ENCODE results near the gene CAPN15.
A peak's percentile ranks its signal among the peaks of the same experiment; 100 is the strongest.
"Not testable (repeated sequence)": the region's sequence is repeated elsewhere in the genome, so short reads cannot be mapped to it uniquely, and the experiment has no call there.

The CAPN15 gene

DNA sequence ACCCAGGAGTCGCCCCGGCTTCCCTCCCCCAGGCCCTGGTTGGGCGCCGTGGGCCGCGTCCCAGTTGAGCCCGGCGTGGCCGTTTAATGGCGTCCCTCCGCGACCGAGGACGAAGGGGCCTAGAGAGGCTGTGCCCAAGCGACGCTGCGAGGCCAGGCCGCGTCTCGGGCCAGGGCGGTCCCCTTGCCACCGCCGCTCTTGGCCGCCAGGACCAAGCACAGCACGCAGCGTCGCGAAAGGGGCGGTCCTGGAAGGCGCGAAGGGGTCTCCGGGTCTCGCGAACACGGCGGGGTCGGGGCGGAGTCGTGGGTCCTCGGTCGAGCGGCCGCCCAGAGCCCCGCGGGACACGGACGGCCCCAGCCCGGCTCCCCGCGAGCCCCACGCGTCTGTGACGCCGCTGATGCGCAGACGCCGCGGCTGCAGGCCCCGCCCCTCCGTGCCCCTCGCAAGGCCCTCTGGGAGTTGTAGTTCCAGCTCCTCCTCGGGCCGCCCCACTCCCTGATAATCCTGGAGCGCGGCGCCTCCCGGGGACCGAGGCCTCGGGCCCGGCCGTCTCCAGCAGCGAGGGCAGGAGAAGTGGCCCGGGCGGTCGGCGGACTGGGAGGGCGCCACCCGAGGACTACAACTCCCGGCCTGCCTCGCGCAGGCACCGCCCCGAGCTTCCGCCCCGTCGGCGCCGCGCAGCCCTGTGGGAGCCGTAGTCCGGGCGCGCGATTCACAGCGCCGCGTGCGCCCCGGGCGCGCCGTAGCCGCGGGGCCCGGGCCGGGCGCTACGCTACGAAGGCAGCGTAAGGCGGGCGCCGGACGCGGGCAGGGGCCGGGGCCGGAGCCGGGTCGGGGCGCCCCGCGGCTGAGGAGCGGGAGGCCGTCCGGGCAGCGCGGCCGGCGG lies at the start of gene CAPN15:
Gene CAPN15, plus strand, starts transcription at position 698 of the 889 bp plus-strand sequence. CDS start 19,127 bp downstream, outside the sequence.
- Histone ChIP-seq H4K20me1 (peaks cover 32 to 86% (median 77%) of the 10 kb centered on the region in 11 experiments), H3K27ac (peak within 1 kb of the TSS; percentile 89 to 99 (median 95)), H3K9me3 (replicated peaks in 1 of 11) (no peaks in the 10 kb centered on the region), H3K4me2 (peak within 1 kb of the TSS; percentile 92 to 100 (median 99)), H3K27me3 (no peaks in the 10 kb centered on the region), H3K36me3 (peaks cover 9 to 37% (median 28%) of the 10 kb centered on the region in 11 experiments; a peak in 20 of 22 replicates), H3K4me1 (peaks cover 68 to 76% (median 72%) of the 10 kb centered on the region in 10 experiments), H3K9ac (peak within 1 kb of the TSS; percentile 90 to 100 (median 97)), H3K4me3 (peak within 1 kb of the TSS; percentile 92 to 100 (median 98))
- no peak for TF ChIP-seq Cebpa-rat (IDR thresholded peaks at IDR 0.05)

DNA sequence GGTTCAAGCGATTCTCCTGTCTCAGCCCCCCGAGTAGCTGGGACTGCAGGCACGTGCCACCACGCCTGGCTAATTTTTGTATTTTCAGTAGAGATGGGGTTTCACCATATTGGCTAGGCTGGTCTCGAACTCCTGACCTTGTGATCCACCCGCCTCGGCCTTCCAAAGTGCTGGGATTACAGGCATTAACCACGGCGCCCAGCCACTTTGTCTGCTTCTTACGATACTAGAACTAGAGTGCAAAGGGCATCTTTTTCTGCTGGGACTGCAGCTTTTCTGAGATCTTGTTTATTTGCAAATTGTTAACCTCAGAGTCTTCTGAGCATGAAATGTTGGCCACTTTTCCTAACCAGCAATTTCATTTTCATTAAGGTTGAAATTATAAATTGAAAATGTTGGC lies 49.2 kb upstream of the CAPN15 start:
- H3K4me1 ChIP-seq: peaks cover 0 to 25% (median 11%) of the 10 kb centered on the region in 10 experiments; a peak in 13 of 20 replicates
- not testable (repeated sequence) for H3K4me3 ChIP-seq; H3K27me3 ChIP-seq; H3K4me2 ChIP-seq; H3K27ac ChIP-seq; H3K9ac ChIP-seq; H3K9me3 ChIP-seq (replicated peaks in 1 of 11)
- H4K20me1 ChIP-seq: peaks cover 0 to 80% (median 33%) of the 10 kb centered on the region in 11 experiments; a peak in 17 of 22 replicates
- peaks cover 22 to 85% (median 64%) of the 10 kb centered on the region in 11 experiments for H3K36me3 ChIP-seq

DNA sequence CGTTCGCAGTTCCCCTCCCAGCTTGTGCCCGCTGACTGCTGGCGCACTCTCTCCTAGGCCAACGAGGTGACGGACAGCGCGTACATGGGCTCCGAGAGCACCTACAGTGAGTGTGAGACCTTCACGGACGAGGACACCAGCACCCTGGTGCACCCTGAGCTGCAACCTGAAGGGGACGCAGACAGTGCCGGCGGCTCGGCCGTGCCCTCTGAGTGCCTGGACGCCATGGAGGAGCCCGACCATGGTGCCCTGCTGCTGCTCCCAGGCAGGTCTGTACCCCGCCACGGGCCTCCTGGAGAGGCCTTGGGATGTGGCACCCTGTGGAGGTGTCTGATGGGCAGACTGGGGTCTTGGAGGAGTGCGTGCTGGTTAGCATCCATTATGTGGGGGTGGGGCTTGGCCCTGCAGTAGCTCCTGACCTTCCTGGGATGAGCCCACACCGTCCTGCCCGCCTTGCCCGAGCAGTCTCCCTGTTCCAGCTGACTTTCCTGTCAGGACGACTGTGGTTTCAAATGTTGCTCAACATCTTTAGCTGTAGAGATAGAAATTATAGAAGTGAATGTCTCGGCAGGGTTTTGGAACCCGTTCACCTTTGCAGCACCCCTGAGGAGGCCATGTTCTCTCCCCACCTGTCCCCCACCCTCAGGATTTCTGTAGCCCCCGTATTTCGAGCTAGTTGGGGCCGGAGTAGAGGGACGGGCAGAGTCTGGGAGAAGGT lies 44.9 kb upstream of the CAPN15 start:
- H3K4me2 ChIP-seq: peak overlapping the region in 2 of 11 experiments; percentile 3 to 12; a peak in 2 of 22 replicates
- TF ChIP-seq Cebpa-rat (IDR thresholded peaks at IDR 0.05): 0 out of 22 replicates have a peak, but pooled peaks of 1 of the 11 experiments have one; percentile 20
- H3K27me3 ChIP-seq: no peaks in the 10 kb centered on the region
- H3K4me1 ChIP-seq: peaks cover 11 to 41% (median 35%) of the 10 kb centered on the region in 10 experiments
- H3K27ac ChIP-seq: no peak overlapping the region
- peaks cover 0 to 65% (median 10%) of the 10 kb centered on the region in 11 experiments; a peak in 10 of 22 replicates for H4K20me1 ChIP-seq
- 0 out of 22 replicates have a peak overlapping the region, but pooled peaks of 1 of the 11 experiments have one; percentile 24 for H3K9ac ChIP-seq
- peaks cover 13 to 76% (median 50%) of the 10 kb centered on the region in 11 experiments for H3K36me3 ChIP-seq
- H3K4me3 ChIP-seq: no peak overlapping the region
- no peaks in the 10 kb centered on the region for H3K9me3 ChIP-seq (replicated peaks in 1 of 11)

DNA sequence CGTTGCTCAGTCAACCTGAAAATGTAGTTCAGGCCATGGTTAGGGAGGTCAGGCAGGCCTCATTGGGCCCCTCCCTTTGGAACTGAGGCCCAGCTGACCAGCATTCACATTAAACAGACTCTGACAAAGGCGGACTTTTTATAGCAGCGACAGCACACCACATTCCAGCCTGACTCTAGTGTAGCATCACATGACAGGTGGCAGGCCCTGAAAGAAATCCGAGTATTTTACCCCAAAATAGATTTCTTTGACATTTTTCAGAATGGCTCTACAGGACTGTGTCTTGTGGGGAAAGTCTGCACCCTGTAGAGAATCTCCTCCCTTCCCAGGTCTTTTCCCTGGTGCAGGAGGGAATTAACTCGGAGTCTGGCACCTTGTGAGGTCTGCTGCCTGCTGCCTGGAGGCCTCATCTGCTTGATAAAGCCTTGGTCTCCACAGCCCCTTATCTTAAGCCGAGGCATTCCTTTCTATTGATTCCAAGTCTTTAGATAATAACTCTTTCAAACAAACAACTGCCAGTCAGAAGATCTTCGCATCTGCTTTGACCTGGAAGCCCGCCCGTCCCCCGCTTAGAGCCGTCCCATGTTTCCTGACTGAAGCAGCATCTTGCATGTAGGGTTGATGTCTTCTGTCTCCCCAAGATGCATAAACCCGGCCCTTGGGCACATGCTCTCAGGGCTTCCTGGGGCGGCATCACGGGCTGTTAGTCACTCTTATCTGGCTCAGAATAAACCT lies 44.0 kb upstream of the CAPN15 start:
- H3K4me1 ChIP-seq: peaks cover 11 to 48% (median 39%) of the 10 kb centered on the region in 10 experiments
- H3K9ac ChIP-seq: no peak overlapping the region
- no peak overlapping the region for H3K27ac ChIP-seq
- no peaks in the 10 kb centered on the region for H3K27me3 ChIP-seq
- no peak overlapping the region for H3K4me3 ChIP-seq
- TF ChIP-seq Cebpa-rat (IDR thresholded peaks at IDR 0.05): no peak
- 0 out of 22 replicates have a peak overlapping the region, but pooled peaks of 3 of the 11 experiments have one; percentile 3 to 12 (median 12) for H3K4me2 ChIP-seq
- peaks cover 15 to 73% (median 50%) of the 10 kb centered on the region in 11 experiments for H3K36me3 ChIP-seq
- H4K20me1 ChIP-seq: peaks cover 0 to 61% (median 7%) of the 10 kb centered on the region in 11 experiments; a peak in 10 of 22 replicates
- no peaks in the 10 kb centered on the region for H3K9me3 ChIP-seq (replicated peaks in 1 of 11)

DNA sequence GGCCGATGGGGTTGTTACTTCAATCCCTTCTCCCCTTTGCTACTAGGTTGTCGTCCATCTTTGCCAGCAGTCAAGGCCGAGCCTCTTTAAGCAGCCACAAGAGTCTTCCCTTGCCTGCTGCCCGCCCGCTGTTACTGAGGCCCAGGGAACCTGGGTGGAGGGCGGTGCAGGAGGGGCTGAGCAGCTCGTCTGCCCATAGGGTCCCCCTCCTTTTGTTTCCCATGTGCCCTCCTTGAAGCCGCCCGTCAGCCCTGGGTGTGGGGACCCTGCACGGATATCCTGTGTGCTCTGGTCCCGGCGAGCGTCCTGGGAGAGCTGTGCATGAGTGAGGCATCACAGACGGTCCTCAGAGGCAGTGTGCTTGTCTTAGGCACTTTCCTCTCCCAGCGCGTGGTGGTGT lies 37.9 kb upstream of the CAPN15 start:
- Histone ChIP-seq H3K9ac (peak overlapping the region in 1 of 11 experiments; percentile 9; a peak in 1 of 22 replicates), H3K4me3 (no peak overlapping the region), H3K36me3 (peaks cover 39 to 74% (median 56%) of the 10 kb centered on the region in 11 experiments), H3K4me1 (peaks cover 11 to 52% (median 30%) of the 10 kb centered on the region in 10 experiments), H3K9me3 (replicated peaks in 1 of 11) (no peaks in the 10 kb centered on the region), H3K27me3 (no peaks in the 10 kb centered on the region), H3K27ac (no peak overlapping the region), H3K4me2 (no peak overlapping the region), H4K20me1 (peaks cover 0 to 62% (median 6%) of the 10 kb centered on the region in 11 experiments; a peak in 17 of 22 replicates)
- TF ChIP-seq Cebpa-rat (IDR thresholded peaks at IDR 0.05): no peak

DNA sequence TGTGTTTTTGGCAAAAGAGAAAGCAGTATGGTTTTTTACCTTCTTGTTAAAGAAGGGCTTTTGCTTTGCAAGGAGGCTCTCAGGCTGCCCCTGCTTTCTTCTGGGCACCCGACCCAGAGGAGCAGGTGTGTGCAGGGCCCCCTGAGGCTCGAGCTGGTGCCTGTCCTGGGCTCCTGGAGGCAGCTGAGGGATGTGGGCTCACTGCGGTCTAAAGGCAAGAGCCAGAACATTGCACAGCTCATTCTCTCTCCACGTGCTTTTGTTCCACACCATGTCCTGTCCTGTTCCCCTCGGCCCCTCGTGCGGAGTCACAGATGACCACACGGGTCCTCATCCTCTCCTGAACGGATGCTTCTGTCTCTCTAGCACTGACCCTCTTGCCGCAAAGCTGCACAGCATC lies 36.7 kb upstream of the CAPN15 start:
- Histone ChIP-seq H4K20me1 (peaks cover 0 to 70% (median 17%) of the 10 kb centered on the region in 11 experiments; a peak in 18 of 22 replicates), H3K4me3 (no peak overlapping the region), H3K9me3 (replicated peaks in 1 of 11) (no peaks in the 10 kb centered on the region), H3K9ac (no peak overlapping the region), H3K27me3 (no peaks in the 10 kb centered on the region), H3K4me2 (no peak overlapping the region), H3K27ac (no peak overlapping the region), H3K4me1 (peaks cover 11 to 54% (median 31%) of the 10 kb centered on the region in 10 experiments), H3K36me3 (peaks cover 32 to 65% (median 51%) of the 10 kb centered on the region in 11 experiments)
- no peak for TF ChIP-seq Cebpa-rat (IDR thresholded peaks at IDR 0.05)

DNA sequence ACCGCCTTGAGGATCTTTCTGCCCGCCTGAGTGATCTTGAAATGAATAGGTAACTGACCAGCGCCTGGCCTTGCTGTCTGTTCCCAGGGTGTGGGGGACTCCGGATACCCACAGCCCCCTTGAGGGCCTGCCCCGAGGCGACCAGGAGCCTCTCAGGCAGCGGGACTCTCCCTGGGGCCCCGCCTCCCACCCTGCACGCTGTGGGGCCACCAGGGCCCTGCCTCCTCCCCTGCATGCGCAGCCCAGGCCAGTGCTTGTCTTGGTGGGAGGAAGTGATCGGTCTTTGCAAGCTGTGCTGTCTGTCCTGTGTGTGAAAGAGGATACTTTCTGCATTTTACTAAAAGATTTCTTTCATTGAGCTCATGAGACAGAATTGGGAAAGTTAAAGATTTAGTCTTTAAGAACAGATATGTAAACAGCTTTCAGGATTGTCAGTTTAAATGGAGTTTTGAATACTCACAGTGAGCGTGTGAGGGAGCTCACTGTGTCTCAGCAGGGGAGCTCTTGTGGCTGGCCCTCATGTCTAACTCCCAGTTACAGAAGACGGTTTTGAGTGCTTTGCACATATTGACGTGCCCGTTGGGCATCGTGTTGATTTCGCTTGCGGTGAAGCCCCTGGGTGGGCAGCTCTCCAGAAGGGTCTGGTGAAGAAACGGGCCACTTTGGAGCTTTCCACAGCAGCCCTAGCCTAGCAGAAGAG lies 36.1 kb upstream of the CAPN15 start:
- 0 out of 22 replicates have a peak overlapping the region, but pooled peaks of 1 of the 11 experiments have one; percentile 37 for H3K9ac ChIP-seq
- peaks cover 37 to 71% (median 57%) of the 10 kb centered on the region in 11 experiments for H3K36me3 ChIP-seq
- no peak overlapping the region for H3K4me3 ChIP-seq
- no peaks in the 10 kb centered on the region for H3K27me3 ChIP-seq
- peaks cover 7 to 48% (median 25%) of the 10 kb centered on the region in 10 experiments for H3K4me1 ChIP-seq
- no peak overlapping the region; a peak in 1 of 22 replicates for H3K27ac ChIP-seq
- H3K4me2 ChIP-seq: no peak overlapping the region
- no peak for TF ChIP-seq Cebpa-rat (IDR thresholded peaks at IDR 0.05)
- H3K9me3 ChIP-seq (replicated peaks in 1 of 11): no peaks in the 10 kb centered on the region
- H4K20me1 ChIP-seq: peaks cover 0 to 76% (median 19%) of the 10 kb centered on the region in 11 experiments; a peak in 18 of 22 replicates
